NCI-H187 treated with DMSO at 0.1 percent for 48 hours (cell line): Measurements from ENCODE around the gene AQP9.

Experiments
- DNase-seq: peaks from one replicate; lab custom pipeline; 2025; lab: John Stamatoyannopoulos, UW

AQP9 gene

GRCh38 chr15:58227706-58228543 lies 89.7 kb downstream of the AQP9 start:
- peak; percentile 55 for DNase-seq

- no peak for DNase-seq
Observed at GRCh38 chr15:58228718-58229117, 90.5 kb downstream of the AQP9 start.

- no peak for DNase-seq
Observed at GRCh38 chr15:58229297-58229768, 91.2 kb downstream of the AQP9 start.

GRCh38 chr15:58232281-58233065 lies 94.3 kb downstream of the AQP9 start:
- DNase-seq = no peak

GRCh38 chr15:58233341-58233740 lies 95.2 kb downstream of the AQP9 start:
- DNase-seq = no peak
